ENCODE results near the gene FADS1.

Gene FADS1

GRCh38 chr11:61837411-61838005 lies 20.7 kb upstream of the FADS1 start:
- H3K36me3 ChIP-seq (ENCODE audit: insufficient read depth, low read length), result peaks cover 37% of the 10 kb centered on the region
- no peak overlapping the region for H2AFZ ChIP-seq (ENCODE audit: low read length)
- no peak for TF ChIP-seq EZH2 (IDR thresholded peaks at IDR 0.05; ENCODE audit: borderline replicate concordance, low read length)
- TF ChIP-seq, protein P1, sequence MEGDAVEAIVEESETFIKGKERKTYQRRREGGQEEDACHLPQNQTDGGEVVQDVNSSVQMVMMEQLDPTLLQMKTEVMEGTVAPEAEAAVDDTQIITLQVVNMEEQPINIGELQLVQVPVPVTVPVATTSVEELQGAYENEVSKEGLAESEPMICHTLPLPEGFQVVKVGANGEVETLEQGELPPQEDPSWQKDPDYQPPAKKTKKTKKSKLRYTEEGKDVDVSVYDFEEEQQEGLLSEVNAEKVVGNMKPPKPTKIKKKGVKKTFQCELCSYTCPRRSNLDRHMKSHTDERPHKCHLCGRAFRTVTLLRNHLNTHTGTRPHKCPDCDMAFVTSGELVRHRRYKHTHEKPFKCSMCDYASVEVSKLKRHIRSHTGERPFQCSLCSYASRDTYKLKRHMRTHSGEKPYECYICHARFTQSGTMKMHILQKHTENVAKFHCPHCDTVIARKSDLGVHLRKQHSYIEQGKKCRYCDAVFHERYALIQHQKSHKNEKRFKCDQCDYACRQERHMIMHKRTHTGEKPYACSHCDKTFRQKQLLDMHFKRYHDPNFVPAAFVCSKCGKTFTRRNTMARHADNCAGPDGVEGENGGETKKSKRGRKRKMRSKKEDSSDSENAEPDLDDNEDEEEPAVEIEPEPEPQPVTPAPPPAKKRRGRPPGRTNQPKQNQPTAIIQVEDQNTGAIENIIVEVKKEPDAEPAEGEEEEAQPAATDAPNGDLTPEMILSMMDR (IDR thresholded peaks at IDR 0.05; ENCODE audit: low read length), result no peak
- no peaks in the 10 kb centered on the region for H3K79me2 ChIP-seq (ENCODE audit: insufficient read depth, low read length)
- H3K9me2 ChIP-seq (ENCODE audit: low read depth, low read length), result no peaks in the 10 kb centered on the region
- no peak overlapping the region for H3K27ac ChIP-seq (ENCODE audit: low read depth, low read length, poor library complexity, severe bottlenecking)
- no peaks in the 10 kb centered on the region for H3K27me3 ChIP-seq (ENCODE audit: insufficient read depth, low read length)
- no peak overlapping the region for H3K9ac ChIP-seq (ENCODE audit: low read length)
- H3K9me3 ChIP-seq (ENCODE audit: low read length), result no peaks in the 10 kb centered on the region
- H3K4me3 ChIP-seq (ENCODE audit: low read depth, low read length, poor library complexity, severe bottlenecking), result no peak overlapping the region
- no peaks in the 10 kb centered on the region for H3F3A ChIP-seq (ENCODE audit: insufficient read depth, low read length)
- H4K20me1 ChIP-seq (ENCODE audit: insufficient read depth, low read length), result no peaks in the 10 kb centered on the region
- H3K4me2 ChIP-seq (ENCODE audit: low read length), result no peak overlapping the region
- H3K4me1 ChIP-seq (ENCODE audit: insufficient read depth, low read length, severe bottlenecking), result peaks cover 31% of the 10 kb centered on the region

- Histone ChIP-seq H3K79me2 (ENCODE audit: insufficient read depth, low read length) (no peaks in the 10 kb centered on the region), H3K4me2 (ENCODE audit: low read length) (no peak overlapping the region), H3K27ac (ENCODE audit: low read depth, low read length, poor library complexity, severe bottlenecking) (peak overlapping the region; percentile 96), H2AFZ (ENCODE audit: low read length) (no peak overlapping the region), H3K36me3 (ENCODE audit: insufficient read depth, low read length) (peaks cover 24% of the 10 kb centered on the region), H4K20me1 (ENCODE audit: insufficient read depth, low read length) (no peaks in the 10 kb centered on the region), H3K9me3 (ENCODE audit: low read length) (no peaks in the 10 kb centered on the region), H3K9me2 (ENCODE audit: low read depth, low read length) (no peaks in the 10 kb centered on the region), H3K4me3 (ENCODE audit: low read depth, low read length, poor library complexity, severe bottlenecking) (no peak overlapping the region), H3K9ac (ENCODE audit: low read length) (no peak overlapping the region), H3F3A (ENCODE audit: insufficient read depth, low read length) (no peaks in the 10 kb centered on the region), H3K27me3 (ENCODE audit: insufficient read depth, low read length) (no peaks in the 10 kb centered on the region), H3K4me1 (ENCODE audit: insufficient read depth, low read length, severe bottlenecking) (peaks cover 44% of the 10 kb centered on the region)
- TF ChIP-seq, protein P1 (IDR thresholded peaks at IDR 0.05; ENCODE audit: low read length), result no peak
- no peak for TF ChIP-seq EZH2 (IDR thresholded peaks at IDR 0.05; ENCODE audit: borderline replicate concordance, low read length)
Observed at GRCh38 chr11:61836193-61836592, 19.4 kb upstream of the FADS1 start.

DNA sequence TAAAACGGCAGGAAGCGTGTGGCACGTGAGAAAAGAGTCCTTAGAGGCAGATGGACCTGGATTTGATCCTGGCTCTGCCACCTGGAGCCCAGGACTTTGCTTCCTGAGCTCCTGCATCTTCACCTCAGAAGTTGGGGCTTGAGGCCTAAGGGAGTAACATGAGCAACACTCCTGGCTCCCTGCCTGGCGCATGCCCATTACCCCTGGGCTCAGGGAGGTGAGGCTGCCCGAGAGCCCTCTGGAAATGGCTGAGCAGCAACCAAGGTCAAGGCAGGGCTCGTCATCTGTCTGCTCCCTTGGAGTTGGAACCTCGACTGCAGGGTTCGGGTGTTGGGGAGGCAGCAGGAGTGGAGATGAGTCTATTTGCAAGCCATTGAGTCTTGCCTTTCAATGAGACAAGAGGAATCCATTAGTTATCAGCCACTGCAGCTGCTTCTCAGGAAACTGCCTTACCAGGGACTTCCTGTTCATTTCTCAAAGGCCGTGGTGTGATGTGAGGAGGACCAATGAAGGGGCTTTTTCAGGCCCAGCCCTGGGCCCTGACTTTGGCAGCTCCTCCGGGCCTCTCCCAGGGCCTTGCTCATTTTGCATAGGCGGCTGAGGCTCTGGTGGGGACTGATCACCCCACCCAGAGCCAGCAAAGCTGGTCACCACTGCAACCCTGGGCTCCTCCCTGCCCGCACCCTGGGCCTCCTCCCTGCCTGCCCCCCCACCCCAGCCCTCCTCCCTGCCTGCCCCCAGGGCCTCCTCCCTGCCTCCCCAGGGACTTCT lies 17.7 kb upstream of the FADS1 start:
- Histone ChIP-seq H3K9ac (ENCODE audit: low read length) (peak overlapping the region; percentile 64; the same call in 1 of the 2 replicates), H3K27me3 (ENCODE audit: insufficient read depth, low read length) (no peaks in the 10 kb centered on the region), H4K20me1 (ENCODE audit: insufficient read depth, low read length) (no peaks in the 10 kb centered on the region), H2AFZ (ENCODE audit: low read length) (no peak overlapping the region), H3K79me2 (ENCODE audit: insufficient read depth, low read length) (peaks cover 10% of the 10 kb centered on the region; the same call in 1 of the 2 replicates), H3K9me2 (ENCODE audit: low read depth, low read length) (no peaks in the 10 kb centered on the region), H3F3A (ENCODE audit: insufficient read depth, low read length) (no peaks in the 10 kb centered on the region), H3K36me3 (ENCODE audit: insufficient read depth, low read length) (peaks cover 12% of the 10 kb centered on the region), H3K4me2 (ENCODE audit: low read length) (peak overlapping the region; percentile 71), H3K9me3 (ENCODE audit: low read length) (no peaks in the 10 kb centered on the region), H3K4me3 (ENCODE audit: low read depth, low read length, poor library complexity, severe bottlenecking) (peak overlapping the region; percentile 36), H3K27ac (ENCODE audit: low read depth, low read length, poor library complexity, severe bottlenecking) (peak overlapping the region; percentile 96), H3K4me1 (ENCODE audit: insufficient read depth, low read length, severe bottlenecking) (peaks cover 62% of the 10 kb centered on the region)
- TF ChIP-seq, protein P1 (IDR thresholded peaks at IDR 0.05; ENCODE audit: low read length), result no peak
- no peak for TF ChIP-seq EZH2 (IDR thresholded peaks at IDR 0.05; ENCODE audit: borderline replicate concordance, low read length)
